ENCODE data around the gene FCN3. TPM values are rescaled to one million over a fixed set of nuclear protein-coding genes. Genes with fewer than 3 reads are reported as not detected.

The FCN3 gene
- total and polyA plus RNA-seq, 9 of the 15 experiments (the other 6 are each of a cell fraction or from before 2014, with no cell fraction given) = 0.49 TPM; not detected in 8

GRCh38 chr1:27391511-27392095, 17.0 kb upstream of the FCN3 start (continued):
- no peak for TF ChIP-seq CHCHD3 (CRISPR knock-in tag; IDR thresholded peaks at IDR 0.05)
- TF ChIP-seq ZNF445 (CRISPR knock-in tag; IDR thresholded peaks at IDR 0.05; ENCODE audit: low read depth) = no peak
- TF ChIP-seq ESRRA (IDR thresholded peaks at IDR 0.05; ENCODE audit: borderline replicate concordance, low read depth) = no peak
- no peak for TF ChIP-seq THRB (CRISPR knock-in tag; conservative IDR thresholded peaks at IDR 0.05)
- TF ChIP-seq LEF1 (IDR thresholded peaks at IDR 0.05) = no peak
- TF ChIP-seq DPF2 (IDR thresholded peaks at IDR 0.05) = peak; percentile 46; the same call in 1 of the 2 replicates
- TF ChIP-seq CREB1 (IDR thresholded peaks at IDR 0.05) = 0 out of 2 replicates have a peak, but pooled peaks have one; percentile 29
- TF ChIP-seq CREB1 (CRISPR knock-in tag; IDR thresholded peaks at IDR 0.05) = no peak
- no peak for TF ChIP-seq ARNT (IDR thresholded peaks at IDR 0.05)
- TF ChIP-seq PRMT5 (CRISPR knock-in tag; IDR thresholded peaks at IDR 0.05) = no peak
- no peak for TF ChIP-seq SRSF3 (IDR thresholded peaks at IDR 0.05; ENCODE audit: insufficient read depth, low read length)
- 0 out of 2 replicates have a peak, but pooled peaks have one; percentile 17 for TF ChIP-seq RERE (CRISPR knock-in tag; IDR thresholded peaks at IDR 0.05; ENCODE audit: borderline replicate concordance)
- no peak for TF ChIP-seq CREB5 (CRISPR knock-in tag; IDR thresholded peaks at IDR 0.05)
- TF ChIP-seq TAF9B (IDR thresholded peaks at IDR 0.05; ENCODE audit: partially characterized antibody) = no peak
- no peak for TF ChIP-seq CXXC5 (CRISPR knock-in tag; IDR thresholded peaks at IDR 0.05)
- TF ChIP-seq ZNF124 (CRISPR knock-in tag; IDR thresholded peaks at IDR 0.05) = no peak; the same call in 1 of the 2 replicates
